ENCODE results near the gene GPR85.

DNA sequence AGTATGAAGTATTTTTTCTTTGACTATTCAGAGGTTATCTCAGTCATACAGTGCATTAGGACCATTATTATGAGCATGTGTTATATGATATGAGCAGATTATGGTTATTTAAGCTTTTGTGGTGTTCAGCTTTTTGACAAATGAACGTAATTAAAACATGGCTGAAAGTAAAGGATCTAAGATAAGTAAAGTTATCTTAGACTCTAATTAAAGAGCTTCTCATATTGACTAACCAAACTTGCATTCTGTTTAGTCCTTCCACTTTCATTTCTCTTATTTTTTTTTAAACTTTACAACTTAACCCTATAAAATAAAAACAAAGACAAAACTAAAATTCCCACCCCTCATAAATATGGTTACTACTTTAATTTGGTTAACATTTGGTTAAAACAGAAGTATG lies 6.9 kb upstream of the GPR85 start:
- TF ChIP-seq, protein P1, sequence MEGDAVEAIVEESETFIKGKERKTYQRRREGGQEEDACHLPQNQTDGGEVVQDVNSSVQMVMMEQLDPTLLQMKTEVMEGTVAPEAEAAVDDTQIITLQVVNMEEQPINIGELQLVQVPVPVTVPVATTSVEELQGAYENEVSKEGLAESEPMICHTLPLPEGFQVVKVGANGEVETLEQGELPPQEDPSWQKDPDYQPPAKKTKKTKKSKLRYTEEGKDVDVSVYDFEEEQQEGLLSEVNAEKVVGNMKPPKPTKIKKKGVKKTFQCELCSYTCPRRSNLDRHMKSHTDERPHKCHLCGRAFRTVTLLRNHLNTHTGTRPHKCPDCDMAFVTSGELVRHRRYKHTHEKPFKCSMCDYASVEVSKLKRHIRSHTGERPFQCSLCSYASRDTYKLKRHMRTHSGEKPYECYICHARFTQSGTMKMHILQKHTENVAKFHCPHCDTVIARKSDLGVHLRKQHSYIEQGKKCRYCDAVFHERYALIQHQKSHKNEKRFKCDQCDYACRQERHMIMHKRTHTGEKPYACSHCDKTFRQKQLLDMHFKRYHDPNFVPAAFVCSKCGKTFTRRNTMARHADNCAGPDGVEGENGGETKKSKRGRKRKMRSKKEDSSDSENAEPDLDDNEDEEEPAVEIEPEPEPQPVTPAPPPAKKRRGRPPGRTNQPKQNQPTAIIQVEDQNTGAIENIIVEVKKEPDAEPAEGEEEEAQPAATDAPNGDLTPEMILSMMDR (IDR thresholded peaks at IDR 0.05; ENCODE audit: insufficient read depth, low read length): no peak
- no peak for TF ChIP-seq POLR2AphosphoS5 (IDR thresholded peaks at IDR 0.05; ENCODE audit: low read depth)
- TF ChIP-seq, protein P2, sequence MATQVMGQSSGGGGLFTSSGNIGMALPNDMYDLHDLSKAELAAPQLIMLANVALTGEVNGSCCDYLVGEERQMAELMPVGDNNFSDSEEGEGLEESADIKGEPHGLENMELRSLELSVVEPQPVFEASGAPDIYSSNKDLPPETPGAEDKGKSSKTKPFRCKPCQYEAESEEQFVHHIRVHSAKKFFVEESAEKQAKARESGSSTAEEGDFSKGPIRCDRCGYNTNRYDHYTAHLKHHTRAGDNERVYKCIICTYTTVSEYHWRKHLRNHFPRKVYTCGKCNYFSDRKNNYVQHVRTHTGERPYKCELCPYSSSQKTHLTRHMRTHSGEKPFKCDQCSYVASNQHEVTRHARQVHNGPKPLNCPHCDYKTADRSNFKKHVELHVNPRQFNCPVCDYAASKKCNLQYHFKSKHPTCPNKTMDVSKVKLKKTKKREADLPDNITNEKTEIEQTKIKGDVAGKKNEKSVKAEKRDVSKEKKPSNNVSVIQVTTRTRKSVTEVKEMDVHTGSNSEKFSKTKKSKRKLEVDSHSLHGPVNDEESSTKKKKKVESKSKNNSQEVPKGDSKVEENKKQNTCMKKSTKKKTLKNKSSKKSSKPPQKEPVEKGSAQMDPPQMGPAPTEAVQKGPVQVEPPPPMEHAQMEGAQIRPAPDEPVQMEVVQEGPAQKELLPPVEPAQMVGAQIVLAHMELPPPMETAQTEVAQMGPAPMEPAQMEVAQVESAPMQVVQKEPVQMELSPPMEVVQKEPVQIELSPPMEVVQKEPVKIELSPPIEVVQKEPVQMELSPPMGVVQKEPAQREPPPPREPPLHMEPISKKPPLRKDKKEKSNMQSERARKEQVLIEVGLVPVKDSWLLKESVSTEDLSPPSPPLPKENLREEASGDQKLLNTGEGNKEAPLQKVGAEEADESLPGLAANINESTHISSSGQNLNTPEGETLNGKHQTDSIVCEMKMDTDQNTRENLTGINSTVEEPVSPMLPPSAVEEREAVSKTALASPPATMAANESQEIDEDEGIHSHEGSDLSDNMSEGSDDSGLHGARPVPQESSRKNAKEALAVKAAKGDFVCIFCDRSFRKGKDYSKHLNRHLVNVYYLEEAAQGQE (IDR thresholded peaks at IDR 0.05; ENCODE audit: insufficient replicate concordance, low read depth): no peak
- no peak for TF ChIP-seq GABPA (IDR thresholded peaks at IDR 0.05; ENCODE audit: low read depth)

All from HL-60 (cell line).